CD4-positive, alpha-beta memory T cell (primary cell): ENCODE results near the gene SFI1. TPM values are rescaled to one million over a fixed set of nuclear protein-coding genes. Genes with fewer than 3 reads are reported as not detected.
"Not testable (repeated sequence)": the region's sequence is repeated elsewhere in the genome, so short reads cannot be mapped to it uniquely, and the experiment has no call there.

Source experiments
- CTCF ChIA-PET: fragments of 350-600 bp; sonication (Branson Sonifier 250); formaldehyde crosslinking; loops from one replicate; lab custom pipeline; 2021; ENCODE audit warnings: inconsistent platforms; ENCODE audit not compliant: partially characterized antibody; lab: Charles Lee
- POLR2A ChIA-PET: fragments of 350-600 bp; sonication (Branson Sonifier 250); formaldehyde crosslinking; loops from one replicate; lab custom pipeline; 2021; ENCODE audit not compliant: partially characterized antibody; lab: Charles Lee
- DNase-seq, 5 donors: peaks; one replicate each; pipeline versions ENCODE4 v3.0.0 to v3.0.0-alpha.2; 2020 to 2022; ENCODE audit warnings: mixed read lengths in 1 of 5
- H3K27ac ChIP-seq: one replicate; pipeline ENCODE4 v1.7.0; 2013; ENCODE audit warnings: low read depth, low read length
- H3K27me3 ChIP-seq: 2 replicates; pipeline ENCODE4 v1.7.0; 2013; ENCODE audit warnings: mild to moderate bottlenecking, low read length, moderate library complexity; ENCODE audit not compliant: insufficient read depth
- H3K36me3 ChIP-seq: 2 replicates; pipeline ENCODE4 v1.7.0; 2013; ENCODE audit warnings: mild to moderate bottlenecking, low read length, moderate library complexity; ENCODE audit not compliant: insufficient read depth
- H3K4me1 ChIP-seq: 2 replicates; pipeline ENCODE4 v1.7.0; 2013; ENCODE audit warnings: mild to moderate bottlenecking, low read length, moderate library complexity; ENCODE audit not compliant: insufficient read depth
- H3K4me3 ChIP-seq, 2 donors: one replicate each; pipeline ENCODE4 v1.7.0; 2013; ENCODE audit warnings: low read length in 2 of 2, mild to moderate bottlenecking in 1 of 2
- H3K9me3 ChIP-seq, 2 donors: one replicate each; pipeline ENCODE4 v1.7.0; 2013; ENCODE audit warnings: low read length in 2 of 2, control low read depth in 1 of 2; ENCODE audit not compliant: control insufficient read depth in 1 of 2
- H3K27ac Mint-ChIP-seq, 7 donors: one replicate each; pipeline ENCODE4 v1.8.0; 2020 to 2021; ENCODE audit warnings: mixed read lengths in 7 of 7, mild to moderate bottlenecking in 6 of 7, inconsistent platforms in 3 of 7, moderate library complexity in 3 of 7
- H3K27me3 Mint-ChIP-seq, 2 donors: one replicate each; pipeline ENCODE4 v1.8.0; 2020 to 2021; ENCODE audit warnings: mixed read lengths in 2 of 2
- H3K36me3 Mint-ChIP-seq, 2 donors: one replicate each; pipeline ENCODE4 v1.8.0; 2020 to 2021; ENCODE audit warnings: mixed read lengths in 2 of 2, inconsistent platforms in 1 of 2, mild to moderate bottlenecking in 1 of 2
- H3K4me1 Mint-ChIP-seq, 4 donors: one replicate each; pipeline ENCODE4 v1.8.0; 2020 to 2021; ENCODE audit warnings: mixed read lengths in 4 of 4, mild to moderate bottlenecking in 1 of 4
- H3K4me3 Mint-ChIP-seq, 8 donors: one replicate each; pipeline ENCODE4 v1.8.0; 2020 to 2021; ENCODE audit warnings: mixed read lengths in 8 of 8, mild to moderate bottlenecking in 7 of 8, moderate library complexity in 6 of 8, inconsistent platforms in 3 of 8
- H3K9me3 Mint-ChIP-seq, 8 donors: one replicate each; pipeline ENCODE4 v1.8.0; 2020 to 2021; ENCODE audit warnings: mixed read lengths in 8 of 8, mild to moderate bottlenecking in 5 of 8, inconsistent platforms in 3 of 8, moderate library complexity in 1 of 8
- intact Hi-C: fragments of 100-400 bp; cut with micrococcal nuclease; formaldehyde crosslinking; loops from one replicate; pipeline ENCODE4 v1.15.1; 2023
- polyA plus RNA-seq, 2 donors: library from polyadenylated mRNA; unstranded; fragments of 300-500 nt; fragmentation: Illumina TruSeq; gene quantifications; one replicate each; pipeline ENCODE4 v1.2.3, GENCODE V29; 2021
- total RNA-seq, 2 experiments: library from RNA; stranded (reverse); gene quantifications; one replicate each; pipeline ENCODE4 v1.2.3, GENCODE V29; 2021

SFI1 gene
- total and polyA plus RNA-seq, 4 experiments from 2014 or later = 14.7 to 333 (median 181) TPM

- POLR2A ChIA-PET = interaction anchor here (0.8 kb wide), 1 partner anchor 8 kb away, joined by 3 read pairs; no protein-coding TSS in a partner anchor
- peak overlapping the region in 2 of 7 donors; percentile 22 to 62 for H3K27ac Mint-ChIP-seq
- not testable (repeated sequence) for DNase-seq
Measured at GRCh38 chr22:31486369-31486768, 10.0 kb upstream of the SFI1 start.

GRCh38 chr22:31486951-31487350 is 9.4 kb upstream of the SFI1 start:
- H3K9me3 ChIP-seq = no peaks in the 10 kb centered on the region
- no peak overlapping the region for H3K4me3 ChIP-seq
- Mint-ChIP-seq H3K36me3 (peaks cover 17 to 56% of the 10 kb centered on the region in 2 donors), H3K27me3 (no peaks in the 10 kb centered on the region), H3K27ac (peak overlapping the region in 3 of 7 donors; percentile 62 to 84 (median 64)), H3K4me1 (peaks cover 29 to 61% (median 45%) of the 10 kb centered on the region in 4 donors), H3K4me3 (peak overlapping the region in 1 of 8 donors; percentile 10), H3K9me3 (no peaks in the 10 kb centered on the region)
- intact Hi-C loops = no loop called here
- no peak for DNase-seq
- ChIA-PET POLR2A (no interaction called here), CTCF (no interaction called here)
- H3K27me3 ChIP-seq = no peaks in the 10 kb centered on the region
- peaks cover 37% of the 10 kb centered on the region for H3K4me1 ChIP-seq
- H3K36me3 ChIP-seq = peaks cover 9% of the 10 kb centered on the region
- H3K27ac ChIP-seq = no peak overlapping the region

More at GRCh38 chr22:31486369-31486768, 10.0 kb upstream of the SFI1 start:
- H3K4me3 ChIP-seq, H3K27me3 ChIP-seq, intact Hi-C loops, H3K9me3 Mint-ChIP-seq, H3K27me3 Mint-ChIP-seq, CTCF ChIA-PET, H3K27ac ChIP-seq, H3K9me3 ChIP-seq: not testable (repeated sequence)
- Histone ChIP-seq H3K36me3 (peaks cover 14% of the 10 kb centered on the region), H3K4me1 (peaks cover 31% of the 10 kb centered on the region)
- Mint-ChIP-seq H3K4me3 (peak overlapping the region in 1 of 8 donors; percentile 42), H3K36me3 (peaks cover 21 to 62% of the 10 kb centered on the region in 2 donors), H3K4me1 (peaks cover 28 to 59% (median 42%) of the 10 kb centered on the region in 4 donors)

- ChIA-PET CTCF (interaction anchor here (0.8 to 1.4 kb wide), 4 partner anchors 13 to 146 kb away, joined by 3 to 5 read pairs (median 4); no protein-coding TSS in a partner anchor), POLR2A (interaction anchor here (1.2 to 2.9 kb wide), 6 partner anchors 8 to 198 kb away, joined by 3 to 11 read pairs (median 6); partner anchors contain the start of genes PIK3IP1 and SFI1)
- peaks cover 15 to 44% of the 10 kb centered on the region in 2 donors for H3K36me3 Mint-ChIP-seq
- H3K4me1 Mint-ChIP-seq = peaks cover 28 to 53% (median 45%) of the 10 kb centered on the region in 4 donors
- peak overlapping the region; percentile 81 to 88 (median 86) for H3K4me3 Mint-ChIP-seq
- intact Hi-C loops = no loop called here
- H3K36me3 ChIP-seq = peaks cover 7% of the 10 kb centered on the region
- no peaks in the 10 kb centered on the region for H3K9me3 Mint-ChIP-seq
- H3K4me1 ChIP-seq = peaks cover 41% of the 10 kb centered on the region
- no peaks in the 10 kb centered on the region for H3K27me3 ChIP-seq
- peak overlapping the region; percentile 57 for H3K27ac ChIP-seq
- no peaks in the 10 kb centered on the region for H3K27me3 Mint-ChIP-seq
- DNase-seq = no peak
- peak overlapping the region; percentile 81 to 91 (median 88) for H3K27ac Mint-ChIP-seq
- peak overlapping the region; percentile 20 to 52 for H3K4me3 ChIP-seq
- no peaks in the 10 kb centered on the region for H3K9me3 ChIP-seq
Measured at GRCh38 chr22:31488346-31488883, 7.9 kb upstream of the SFI1 start.

- Histone ChIP-seq H3K27ac (peak overlapping the region; percentile 87), H3K27me3 (no peaks in the 10 kb centered on the region), H3K4me3 (peak overlapping the region; percentile 20 to 70), H3K36me3 (peaks cover 7% of the 10 kb centered on the region), H3K4me1 (peaks cover 45% of the 10 kb centered on the region), H3K9me3 (no peaks in the 10 kb centered on the region)
- CTCF ChIA-PET = interaction anchor here (0.8 to 1.4 kb wide), 4 partner anchors 12 to 145 kb away, joined by 3 to 5 read pairs (median 4); no protein-coding TSS in a partner anchor
- Mint-ChIP-seq H3K9me3 (no peaks in the 10 kb centered on the region), H3K27ac (peak overlapping the region; percentile 84 to 97 (median 89)), H3K27me3 (no peaks in the 10 kb centered on the region), H3K4me3 (peak overlapping the region; percentile 81 to 88 (median 86)), H3K36me3 (peaks cover 13 to 37% of the 10 kb centered on the region in 2 donors), H3K4me1 (peaks cover 29 to 48% (median 42%) of the 10 kb centered on the region in 4 donors)
- peak; percentile 9 to 56 (median 19) for DNase-seq
- intact Hi-C loops = loop anchor here (1.0 kb wide), 2 partner anchors 8 to 90 kb away; partner anchors contain the start of gene DRG1
- POLR2A ChIA-PET = interaction anchor here (1.2 to 2.9 kb wide), 5 partner anchors 9 to 199 kb away, joined by 3 to 11 read pairs (median 6); partner anchors contain the start of gene PIK3IP1
Measured at GRCh38 chr22:31488988-31489617, 7.2 kb upstream of the SFI1 start.

- Histone ChIP-seq H3K36me3 (peaks cover 6% of the 10 kb centered on the region), H3K27ac (peak within 1 kb of the TSS; percentile 87), H3K27me3 (no peaks in the 10 kb centered on the region), H3K9me3 (no peaks in the 10 kb centered on the region), H3K4me3 (peak within 1 kb of the TSS; percentile 70 to 77), H3K4me1 (peaks cover 52% of the 10 kb centered on the region)
- H3K36me3 Mint-ChIP-seq = peaks cover 9 to 30% of the 10 kb centered on the region in 2 donors
- no peaks in the 10 kb centered on the region for H3K27me3 Mint-ChIP-seq
- peak; percentile 88 to 91 (median 89) for DNase-seq
- intact Hi-C loops = loop anchor here (1.0 to 10.0 kb wide), 5 partner anchors 7 to 455 kb away; partner anchors contain the start of genes DRG1, PATZ1, PRR14L and YWHAH
- H3K4me3 Mint-ChIP-seq = peak within 1 kb of the TSS; percentile 92 to 99 (median 96)
- ChIA-PET CTCF (interaction anchor here (1.2 kb wide), 1 partner anchor 38 kb away, joined by 3 read pairs; no protein-coding TSS in a partner anchor), POLR2A (interaction anchor here (1.0 to 2.9 kb wide), 9 partner anchors 8 to 204 kb away, joined by 3 to 11 read pairs (median 6); partner anchors contain the start of gene PIK3IP1)
- H3K4me1 Mint-ChIP-seq = peaks cover 29 to 54% (median 39%) of the 10 kb centered on the region in 4 donors
- H3K9me3 Mint-ChIP-seq = no peaks in the 10 kb centered on the region
- peak within 1 kb of the TSS; percentile 94 to 99 (median 96) for H3K27ac Mint-ChIP-seq
Measured at GRCh38 chr22:31489632-31490495, 6.5 kb upstream of the SFI1 start, which contains the start of gene EIF4ENIF1. TSS of gene EIF4ENIF1 (minus strand) at chr22:31489842. CDS start at chr22:31488718, 1,124 bp downstream.

- H3K27ac Mint-ChIP-seq = peak overlapping the region; percentile 94 to 99 (median 96)
- no peaks in the 10 kb centered on the region for H3K9me3 ChIP-seq
- peak overlapping the region; percentile 87 for H3K27ac ChIP-seq
- POLR2A ChIA-PET = interaction anchor here (1.0 to 2.9 kb wide), 6 partner anchors 39 to 204 kb away, joined by 3 to 7 read pairs (median 5); partner anchors contain the start of gene PIK3IP1
- intact Hi-C loops = loop anchor here (1.0 to 10.0 kb wide), 3 partner anchors 144 to 454 kb away; partner anchors contain the start of genes PATZ1, PRR14L and YWHAH
- peak overlapping the region; percentile 92 to 99 (median 96) for H3K4me3 Mint-ChIP-seq
- H3K36me3 Mint-ChIP-seq = peaks cover 3 to 24% of the 10 kb centered on the region in 2 donors
- CTCF ChIA-PET = no interaction called here
- no peaks in the 10 kb centered on the region for H3K27me3 ChIP-seq
- peak overlapping the region; percentile 70 to 77 for H3K4me3 ChIP-seq
- no peaks in the 10 kb centered on the region for H3K36me3 ChIP-seq
- H3K27me3 Mint-ChIP-seq = no peaks in the 10 kb centered on the region
- peaks cover 26 to 54% (median 33%) of the 10 kb centered on the region in 4 donors for H3K4me1 Mint-ChIP-seq
- DNase-seq = peak; percentile 58 to 79 (median 63)
- H3K9me3 Mint-ChIP-seq = no peaks in the 10 kb centered on the region
- H3K4me1 ChIP-seq = peaks cover 52% of the 10 kb centered on the region
Measured at GRCh38 chr22:31490496-31490925, 5.8 kb upstream of the SFI1 start.
